ENCODE results near the gene MYO10.

Gene MYO10

GRCh38 chr5:16937503-16938161 is 1.5 kb upstream of the MYO10 start:
- DNase-seq = no peak

GRCh38 chr5:16936989-16937438 is 926 bp upstream of the MYO10 start:
- DNase-seq = no peak

- no peak for DNase-seq
These were observed 598 bp downstream of the MYO10 start for GRCh38 chr5:16935231-16936149.

- no peak for DNase-seq
These were observed 1.4 kb downstream of the MYO10 start for GRCh38 chr5:16934677-16935153.

GRCh38 chr5:16934123-16934522 is 2.0 kb downstream of the MYO10 start:
- no peak for DNase-seq

GRCh38 chr5:16933337-16933736 is 2.8 kb downstream of the MYO10 start:
- no peak for DNase-seq

GRCh38 chr5:16932401-16932800 is 3.7 kb downstream of the MYO10 start:
- DNase-seq = no peak

- no peak for DNase-seq
These were observed 4.6 kb downstream of the MYO10 start for GRCh38 chr5:16931334-16932110.

GRCh38 chr5:16930496-16930895 is 5.6 kb downstream of the MYO10 start:
- no peak for DNase-seq

GRCh38 chr5:16929831-16930230 is 6.3 kb downstream of the MYO10 start:
- no peak for DNase-seq

- no peak for DNase-seq
These were observed 6.7 kb downstream of the MYO10 start for GRCh38 chr5:16929347-16929746.

- DNase-seq = no peak
These were observed 8.5 kb downstream of the MYO10 start for GRCh38 chr5:16927613-16928012.

GRCh38 chr5:16926417-16926816 is 9.7 kb downstream of the MYO10 start:
- no peak for DNase-seq

- DNase-seq = no peak
These were observed 11.9 kb downstream of the MYO10 start for GRCh38 chr5:16924206-16924605.

GRCh38 chr5:16922430-16922829 is 13.7 kb downstream of the MYO10 start:
- no peak for DNase-seq

GRCh38 chr5:16921211-16921610 is 14.9 kb downstream of the MYO10 start:
- DNase-seq = no peak

GRCh38 chr5:16920109-16920816 is 15.8 kb downstream of the MYO10 start:
- DNase-seq = no peak

- DNase-seq = no peak
These were observed 17.0 kb downstream of the MYO10 start for GRCh38 chr5:16918891-16919671.

- DNase-seq = no peak
These were observed 17.9 kb downstream of the MYO10 start for GRCh38 chr5:16918156-16918555.

GRCh38 chr5:16916262-16916878 is 19.7 kb downstream of the MYO10 start:
- DNase-seq = no peak

GRCh38 chr5:16914584-16914983 is 21.5 kb downstream of the MYO10 start:
- DNase-seq = no peak
